ENCODE data around the gene CNIH4. TPM values are rescaled to one million over a fixed set of nuclear protein-coding genes. Genes with fewer than 3 reads are reported as not detected.

Gene CNIH4
- total and polyA plus RNA-seq, 2 experiments from 2014 or later: 53.5 to 194 TPM

DNA sequence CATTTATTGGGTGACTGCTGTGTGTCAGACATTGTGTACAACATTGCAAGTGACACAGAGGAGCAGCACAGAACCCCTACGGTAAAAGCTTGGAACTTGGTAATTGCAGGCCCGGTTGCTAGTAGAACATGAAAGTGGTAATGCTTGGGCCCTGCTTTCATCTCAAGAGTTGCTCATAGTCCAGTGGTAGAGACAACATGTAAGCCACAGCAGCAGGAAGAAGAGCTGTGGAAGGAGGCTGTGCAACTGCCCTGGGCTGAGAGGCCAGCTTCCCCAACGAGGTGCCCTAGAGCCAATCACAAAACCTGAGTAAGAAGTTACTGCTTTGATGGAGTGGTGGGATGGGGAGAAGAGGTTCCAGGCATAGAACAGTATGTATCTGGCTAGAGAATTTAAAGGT lies 18.4 kb downstream of the CNIH4 start (continued):
- no peak for TF ChIP-seq ZNF462 (CRISPR knock-in tag; IDR thresholded peaks at IDR 0.05)
- no peak for TF ChIP-seq ZNF114 (CRISPR knock-in tag; IDR thresholded peaks at IDR 0.05)

- Mint-ChIP-seq H3K36me3 (ENCODE audit: low read depth) (peaks cover 50% of the 10 kb centered on the region), H3K9me3 (no peaks in the 10 kb centered on the region), H3K4me3 (no peak overlapping the region), H3K27ac (no peak overlapping the region), H3K27me3 (ENCODE audit: insufficient read depth, low read depth, poor library complexity) (no peaks in the 10 kb centered on the region), H3K4me1 (no peaks in the 10 kb centered on the region)
- H3K27ac ChIP-seq (ENCODE audit: low read depth): no peak overlapping the region; the same call in 1 of the 2 replicates
- no peak for ATAC-seq
- DNase-seq (ENCODE audit: low spot score): no peak
- peaks cover 35% of the 10 kb centered on the region for H3K36me3 ChIP-seq (ENCODE audit: insufficient read depth)
- no peak overlapping the region for H3K4me3 ChIP-seq
- H3K79me2 ChIP-seq (replicated peaks; ENCODE audit: insufficient read depth): peaks cover 14% of the 10 kb centered on the region; the same call in 1 of the 2 replicates
- H3K27me3 ChIP-seq (ENCODE audit: insufficient read depth): no peaks in the 10 kb centered on the region
- H3K4me1 ChIP-seq (ENCODE audit: insufficient read depth): no peaks in the 10 kb centered on the region
- H3K4me2 ChIP-seq: no peak overlapping the region
- H2AFZ ChIP-seq: no peak overlapping the region
- H4K20me1 ChIP-seq (replicated peaks; ENCODE audit: insufficient read depth): peaks cover 10% of the 10 kb centered on the region; the same call in 1 of the 2 replicates
- H3F3A ChIP-seq (replicated peaks; ENCODE audit: low read depth): peaks cover 25% of the 10 kb centered on the region; the same call in 1 of the 2 replicates
- TF ChIP-seq ZNF331 (CRISPR knock-in tag; IDR thresholded peaks at IDR 0.05; ENCODE audit: low read depth): no peak
- H3K9me2 ChIP-seq (ENCODE audit: insufficient read depth): no peaks in the 10 kb centered on the region
These were observed 21.0 kb downstream of the CNIH4 start for GRCh38 chr1:224377676-224378006.
